ENCODE data around the gene ARMH1.

ARMH1 gene

DNA sequence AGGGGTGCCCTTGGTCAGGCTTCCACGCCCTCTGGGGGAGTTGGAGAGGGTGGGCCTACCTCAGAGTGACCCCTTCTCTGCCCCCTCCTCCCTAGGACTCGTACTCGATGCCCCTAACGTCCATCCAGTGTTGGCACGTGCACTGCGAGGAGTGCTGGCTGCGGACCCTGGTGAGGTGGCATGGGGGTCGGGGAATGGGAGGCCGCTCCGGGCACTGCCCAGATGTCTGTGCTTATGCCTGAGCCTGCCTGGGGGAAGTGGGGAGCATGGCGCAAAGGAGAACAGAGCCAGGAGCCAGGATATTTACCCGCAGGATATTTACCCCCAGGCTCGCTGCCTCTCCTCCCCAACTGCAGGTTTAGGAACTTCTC lies 24.7 kb upstream of the ARMH1 start:
- Histone ChIP-seq H3K36me3 (ENCODE audit: insufficient read depth, low read length) (peaks cover 57% of the 10 kb centered on the region), H3K4me3 (ENCODE audit: low read length) (no peak overlapping the region)

DNA sequence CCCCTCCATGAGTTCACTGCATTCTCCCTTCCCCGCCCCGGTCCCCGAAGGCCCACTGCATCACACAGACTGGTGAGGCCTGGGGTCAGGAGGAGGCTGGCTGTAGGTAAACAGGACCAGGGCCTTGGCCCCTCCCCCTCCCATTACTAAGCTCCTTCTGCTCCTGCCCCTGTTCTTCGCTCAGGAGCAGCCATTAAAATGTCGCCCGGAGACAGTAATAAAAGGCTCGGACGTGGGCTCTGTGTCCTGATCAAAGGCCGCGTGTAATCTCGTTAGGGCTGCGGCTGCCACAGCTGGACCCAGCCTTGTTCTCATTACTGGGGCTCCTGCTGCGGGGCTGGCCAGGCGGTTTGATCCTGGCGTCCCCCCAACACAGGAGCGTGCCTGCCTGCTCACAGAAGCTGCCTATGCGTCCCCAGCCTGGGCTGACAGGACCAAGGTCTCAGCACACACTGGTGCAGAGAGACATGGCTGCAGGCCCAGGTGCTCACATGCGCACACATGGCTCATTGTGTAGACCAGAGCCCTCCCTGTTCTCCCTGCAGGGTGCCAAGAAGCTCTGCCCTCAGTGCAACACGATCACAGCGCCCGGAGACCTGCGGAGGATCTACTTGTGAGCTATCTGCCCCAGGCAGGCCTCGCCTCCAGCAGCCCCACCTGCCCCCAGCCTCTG lies 24.2 kb upstream of the ARMH1 start:
- H3K36me3 ChIP-seq (ENCODE audit: insufficient read depth, low read length), result peaks cover 54% of the 10 kb centered on the region
- no peak overlapping the region for H3K4me3 ChIP-seq (ENCODE audit: low read length)
- no peak overlapping the region for H2AFZ ChIP-seq (ENCODE audit: low read depth, low read length)
- H3K27me3 ChIP-seq (ENCODE audit: insufficient read depth, low read length), result no peaks in the 10 kb centered on the region
- peaks cover 2% of the 10 kb centered on the region for H3K4me1 ChIP-seq (ENCODE audit: insufficient read depth, low read length)
- H3K9me3 ChIP-seq (ENCODE audit: low read length), result no peaks in the 10 kb centered on the region

More for the DNA sequence above, 24.7 kb upstream of the ARMH1 start:
- no peak overlapping the region for H2AFZ ChIP-seq (ENCODE audit: low read depth, low read length)
- peaks cover 2% of the 10 kb centered on the region for H3K4me1 ChIP-seq (ENCODE audit: insufficient read depth, low read length)
- H3K27me3 ChIP-seq (ENCODE audit: insufficient read depth, low read length), result no peaks in the 10 kb centered on the region
- no peaks in the 10 kb centered on the region for H3K9me3 ChIP-seq (ENCODE audit: low read length)

DNA sequence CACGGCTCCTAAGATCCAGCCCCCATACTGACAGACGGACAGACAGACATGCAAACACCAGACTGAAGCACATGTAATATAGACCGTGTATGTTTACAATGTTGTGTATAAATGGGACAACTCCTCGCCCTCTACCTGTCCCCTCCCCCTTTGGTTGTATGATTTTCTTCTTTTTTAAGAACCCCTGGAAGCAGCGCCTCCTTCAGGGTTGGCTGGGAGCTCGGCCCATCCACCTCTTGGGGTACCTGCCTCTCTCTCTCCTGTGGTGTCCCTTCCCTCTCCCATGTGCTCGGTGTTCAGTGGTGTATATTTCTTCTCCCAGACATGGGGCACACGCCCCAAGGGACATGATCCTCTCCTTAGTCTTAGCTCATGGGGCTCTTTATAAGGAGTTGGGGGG lies 23.4 kb upstream of the ARMH1 start:
- no peaks in the 10 kb centered on the region for H3K9me3 ChIP-seq (ENCODE audit: low read length)
- no peaks in the 10 kb centered on the region for H3K27me3 ChIP-seq (ENCODE audit: insufficient read depth, low read length)
- H3K4me1 ChIP-seq (ENCODE audit: insufficient read depth, low read length), result peaks cover 2% of the 10 kb centered on the region
- peaks cover 47% of the 10 kb centered on the region for H3K36me3 ChIP-seq (ENCODE audit: insufficient read depth, low read length)
- no peak overlapping the region for H2AFZ ChIP-seq (ENCODE audit: low read depth, low read length)
- H3K4me3 ChIP-seq (ENCODE audit: low read length), result no peak overlapping the region

DNA sequence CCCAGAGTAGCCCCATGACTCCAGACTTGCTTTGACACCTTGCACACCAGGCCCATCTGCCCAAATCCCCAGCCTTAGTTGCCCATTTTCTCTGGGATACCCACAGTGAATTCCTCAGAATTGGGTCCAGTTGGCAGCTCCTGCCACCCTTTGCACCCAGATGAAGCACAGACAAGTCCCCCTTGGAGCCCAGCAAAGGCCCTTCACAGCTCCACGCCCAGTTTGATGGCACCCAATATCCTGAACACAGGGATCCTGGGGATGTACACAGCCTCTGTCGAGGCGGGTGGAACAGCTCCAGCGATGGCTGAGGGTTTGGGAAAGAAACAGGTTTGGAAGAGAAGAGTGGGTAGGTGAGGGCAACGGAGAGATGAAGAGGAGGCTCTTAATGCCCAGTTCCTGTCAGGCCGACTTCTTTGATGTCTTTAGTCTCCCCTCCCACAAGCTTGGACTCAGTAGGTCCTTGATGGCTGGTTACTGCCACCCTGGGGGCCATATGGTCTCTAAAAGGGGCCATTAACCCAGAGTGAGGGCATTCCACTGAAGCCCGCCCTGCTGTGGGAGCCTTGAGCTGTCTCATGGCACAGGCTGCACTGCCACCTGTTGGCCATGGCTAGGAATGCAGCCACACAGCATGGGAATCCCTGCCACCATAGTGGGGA lies 21.9 kb upstream of the ARMH1 start:
- Histone ChIP-seq H3K9me3 (ENCODE audit: low read length) (no peaks in the 10 kb centered on the region), H3K4me1 (ENCODE audit: insufficient read depth, low read length) (peaks cover 2% of the 10 kb centered on the region), H3K36me3 (ENCODE audit: insufficient read depth, low read length) (peaks cover 37% of the 10 kb centered on the region), H3K4me3 (ENCODE audit: low read length) (no peak overlapping the region), H3K27me3 (ENCODE audit: insufficient read depth, low read length) (no peaks in the 10 kb centered on the region), H2AFZ (ENCODE audit: low read depth, low read length) (no peak overlapping the region)

DNA sequence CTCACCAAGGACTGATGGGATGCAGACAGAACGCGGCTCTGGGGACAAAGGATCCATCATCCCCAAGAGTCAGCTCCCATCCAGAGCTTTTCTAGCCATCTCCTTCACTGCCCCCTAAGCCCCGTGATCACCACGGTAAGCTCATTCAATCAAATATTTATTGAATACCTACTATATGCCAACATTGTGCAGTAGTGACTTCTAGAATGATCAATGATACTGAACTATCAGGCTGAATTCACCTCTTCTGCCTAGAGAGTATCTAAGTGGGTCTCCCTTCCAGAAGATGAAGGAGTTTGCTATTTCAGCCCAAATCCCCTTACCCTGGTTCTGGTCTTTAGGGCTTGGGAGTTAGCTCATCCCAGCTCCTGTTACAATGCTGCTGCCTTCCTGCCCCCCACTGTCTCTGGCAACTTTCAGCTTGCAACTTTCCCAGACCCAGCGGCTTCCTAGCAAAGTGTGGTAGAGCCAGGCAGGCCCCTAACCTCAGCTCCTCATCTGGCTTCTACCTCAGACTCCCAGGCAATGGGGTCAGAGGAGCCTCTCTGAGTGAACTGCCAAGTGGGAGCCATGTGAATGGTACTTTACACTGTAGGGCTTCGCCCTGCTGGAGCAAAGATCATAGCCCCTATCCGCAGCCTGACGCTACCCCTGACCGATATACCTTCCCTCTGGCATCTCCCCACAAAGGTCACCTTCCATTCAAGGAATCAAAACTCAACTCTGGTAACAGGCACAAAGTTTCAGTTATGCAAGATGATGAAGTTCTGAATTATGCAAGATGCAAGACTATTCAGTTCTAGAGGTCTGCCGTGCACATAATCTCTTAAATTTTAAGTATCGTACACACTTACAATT lies 21.2 kb upstream of the ARMH1 start:
- no peaks in the 10 kb centered on the region for H3K27me3 ChIP-seq (ENCODE audit: insufficient read depth, low read length)
- H3K36me3 ChIP-seq (ENCODE audit: insufficient read depth, low read length), result peaks cover 32% of the 10 kb centered on the region
- H3K9me3 ChIP-seq (ENCODE audit: low read length), result no peaks in the 10 kb centered on the region
- H3K4me1 ChIP-seq (ENCODE audit: insufficient read depth, low read length), result peaks cover 2% of the 10 kb centered on the region
- no peak overlapping the region for H2AFZ ChIP-seq (ENCODE audit: low read depth, low read length)
- H3K4me3 ChIP-seq (ENCODE audit: low read length), result no peak overlapping the region

DNA sequence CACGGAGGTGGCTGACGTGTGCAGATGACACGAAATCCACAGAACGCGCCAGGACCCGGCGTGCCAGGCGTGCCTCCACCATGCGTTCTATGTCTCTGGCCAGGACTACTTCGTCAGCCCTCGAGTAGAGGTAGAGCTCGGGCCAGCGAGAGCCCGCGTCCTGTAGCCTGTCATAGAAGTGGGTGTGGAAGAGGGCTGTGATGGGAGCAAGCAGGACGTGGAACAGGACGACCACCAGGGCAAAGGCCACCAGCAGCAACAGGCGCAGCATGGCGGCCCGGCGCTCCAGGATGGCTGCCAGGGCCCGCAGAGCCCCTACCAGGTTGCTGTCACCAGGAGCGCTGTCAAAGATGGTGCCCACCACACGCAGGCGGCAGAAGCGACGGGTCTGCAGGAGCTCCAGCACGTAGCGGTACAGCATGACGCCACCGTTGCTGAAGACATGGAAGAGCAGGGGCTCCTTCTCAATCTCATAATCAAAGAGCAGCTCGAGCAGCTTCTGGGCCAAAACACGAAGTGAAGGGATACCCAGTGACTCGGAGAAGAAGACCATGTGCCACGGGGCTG lies 19.8 kb upstream of the ARMH1 start:
- Histone ChIP-seq H3K4me3 (ENCODE audit: low read length) (no peak overlapping the region), H3K36me3 (ENCODE audit: insufficient read depth, low read length) (peaks cover 21% of the 10 kb centered on the region), H3K4me1 (ENCODE audit: insufficient read depth, low read length) (peaks cover 1% of the 10 kb centered on the region), H3K9me3 (ENCODE audit: low read length) (no peaks in the 10 kb centered on the region), H3K27me3 (ENCODE audit: insufficient read depth, low read length) (no peaks in the 10 kb centered on the region), H2AFZ (ENCODE audit: low read depth, low read length) (no peak overlapping the region)

DNA sequence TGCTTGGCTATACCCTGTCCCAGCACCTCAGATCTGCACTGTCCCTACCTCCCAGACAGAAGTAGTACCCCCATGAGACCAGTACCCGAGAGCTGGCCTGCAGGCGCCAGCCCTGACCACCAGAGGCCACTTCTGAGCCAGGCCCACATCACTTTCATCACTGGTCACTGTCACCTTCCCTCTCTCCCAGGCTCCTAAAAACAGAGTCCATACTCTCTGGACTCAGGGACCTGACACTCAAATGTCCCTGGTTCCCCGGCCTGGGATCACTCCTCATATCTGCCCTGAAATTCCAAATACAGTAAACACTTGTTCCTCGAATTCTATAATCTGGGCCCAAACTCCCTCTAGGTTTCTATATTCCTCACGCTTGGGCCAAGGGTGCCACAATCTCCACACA lies 18.9 kb upstream of the ARMH1 start:
- no peaks in the 10 kb centered on the region for H3K4me1 ChIP-seq (ENCODE audit: insufficient read depth, low read length)
- H3K36me3 ChIP-seq (ENCODE audit: insufficient read depth, low read length), result peaks cover 16% of the 10 kb centered on the region
- no peak overlapping the region for H2AFZ ChIP-seq (ENCODE audit: low read depth, low read length)
- no peak overlapping the region for H3K4me3 ChIP-seq (ENCODE audit: low read length)
- H3K9me3 ChIP-seq (ENCODE audit: low read length), result no peaks in the 10 kb centered on the region
- H3K27me3 ChIP-seq (ENCODE audit: insufficient read depth, low read length), result no peaks in the 10 kb centered on the region

DNA sequence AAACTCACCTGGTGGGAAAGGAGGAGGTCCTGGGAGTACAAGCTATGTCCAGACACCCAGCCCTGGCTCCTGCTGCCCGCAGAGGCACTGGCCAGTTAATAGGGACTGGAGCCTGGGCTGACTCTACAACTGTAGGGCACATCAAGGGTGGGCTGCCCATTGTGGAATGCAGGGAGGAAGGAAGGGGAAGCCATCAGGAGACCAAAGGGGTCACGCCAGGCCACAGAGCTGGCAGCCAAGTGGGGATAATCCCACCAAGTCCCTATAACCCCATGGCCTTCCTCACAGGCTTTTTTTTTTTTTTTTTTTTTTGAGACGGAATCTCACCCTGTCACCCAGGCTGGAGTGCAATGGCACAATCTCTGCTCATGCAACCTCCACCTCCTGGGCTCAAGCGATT lies 14.9 kb upstream of the ARMH1 start:
- Histone ChIP-seq H2AFZ (ENCODE audit: low read depth, low read length) (no peak overlapping the region), H3K4me1 (ENCODE audit: insufficient read depth, low read length) (no peaks in the 10 kb centered on the region), H3K36me3 (ENCODE audit: insufficient read depth, low read length) (peaks cover 5% of the 10 kb centered on the region), H3K4me3 (ENCODE audit: low read length) (no peak overlapping the region), H3K27me3 (ENCODE audit: insufficient read depth, low read length) (no peaks in the 10 kb centered on the region), H3K9me3 (ENCODE audit: low read length) (no peaks in the 10 kb centered on the region)

DNA sequence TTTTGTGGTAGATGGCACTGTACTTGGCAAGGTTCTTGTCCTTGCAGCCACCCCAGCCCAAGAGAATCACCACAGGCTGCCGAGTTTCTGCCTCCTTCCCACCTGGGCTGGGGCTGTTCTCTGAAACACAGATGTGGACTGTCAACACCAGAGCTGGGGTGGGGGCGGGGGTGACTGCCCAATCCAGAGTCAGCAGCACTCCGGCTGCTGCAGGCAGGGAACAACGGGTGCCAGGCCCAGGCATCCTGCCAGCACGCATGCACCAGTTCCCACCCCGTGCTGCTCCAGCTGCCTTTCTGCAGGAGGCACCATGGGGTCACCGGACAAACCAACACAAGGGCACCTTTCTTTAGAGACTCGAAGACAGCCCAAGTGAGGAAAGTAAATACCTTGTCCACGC lies 14.3 kb upstream of the ARMH1 start:
- Histone ChIP-seq H3K36me3 (ENCODE audit: insufficient read depth, low read length) (no peaks in the 10 kb centered on the region), H3K4me3 (ENCODE audit: low read length) (no peak overlapping the region), H3K4me1 (ENCODE audit: insufficient read depth, low read length) (no peaks in the 10 kb centered on the region), H2AFZ (ENCODE audit: low read depth, low read length) (no peak overlapping the region), H3K27me3 (ENCODE audit: insufficient read depth, low read length) (no peaks in the 10 kb centered on the region), H3K9me3 (ENCODE audit: low read length) (no peaks in the 10 kb centered on the region)

DNA sequence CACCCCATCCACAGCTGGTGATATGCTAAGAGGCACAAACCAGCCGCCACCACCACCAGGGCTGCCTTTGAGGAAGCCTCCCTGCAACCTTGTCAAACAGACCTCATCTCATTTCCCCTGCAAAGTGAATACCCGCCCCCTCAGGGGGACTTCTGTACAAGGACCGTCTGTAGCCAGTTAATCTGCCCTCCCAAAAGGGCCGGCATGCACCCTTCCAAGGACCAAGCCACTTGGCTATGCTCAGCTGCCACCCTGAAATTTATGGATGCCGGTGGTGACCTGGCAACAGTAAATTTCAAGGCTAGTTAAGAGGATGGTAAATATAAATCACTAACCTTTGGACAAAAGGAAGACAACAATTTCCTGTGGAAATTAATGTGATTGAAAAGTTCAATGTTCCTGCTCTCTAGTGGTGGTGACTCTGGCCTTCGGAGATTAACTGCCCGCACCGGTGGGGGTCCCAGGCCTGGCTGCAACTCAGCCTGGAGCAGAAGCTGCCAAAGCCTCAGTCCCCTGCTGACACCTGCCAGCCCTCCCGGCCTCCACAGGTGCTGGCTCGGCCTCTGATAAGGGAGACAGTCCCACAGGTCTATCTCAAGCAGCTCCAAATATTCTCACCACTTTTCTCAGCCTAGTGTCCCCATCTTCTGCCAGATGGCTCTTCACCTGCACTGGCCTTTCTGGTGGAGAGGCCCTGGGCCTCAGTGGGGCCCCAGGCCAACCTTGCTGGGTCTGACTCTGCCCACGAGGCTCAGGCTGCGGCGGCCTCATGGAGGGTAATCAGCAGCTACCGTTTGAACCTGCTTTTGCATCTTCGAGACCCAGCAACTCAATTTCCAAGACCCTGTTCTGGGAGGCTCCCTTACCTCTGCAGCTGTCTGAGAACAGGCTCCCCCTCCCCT lies 12.5 kb upstream of the ARMH1 start:
- H3K9me3 ChIP-seq (ENCODE audit: low read length), result no peaks in the 10 kb centered on the region
- H3K27me3 ChIP-seq (ENCODE audit: insufficient read depth, low read length), result no peaks in the 10 kb centered on the region
- no peaks in the 10 kb centered on the region for H3K4me1 ChIP-seq (ENCODE audit: insufficient read depth, low read length)
- H2AFZ ChIP-seq (ENCODE audit: low read depth, low read length), result no peak overlapping the region
- H3K36me3 ChIP-seq (ENCODE audit: insufficient read depth, low read length), result no peaks in the 10 kb centered on the region
- H3K4me3 ChIP-seq (ENCODE audit: low read length), result no peak overlapping the region

DNA sequence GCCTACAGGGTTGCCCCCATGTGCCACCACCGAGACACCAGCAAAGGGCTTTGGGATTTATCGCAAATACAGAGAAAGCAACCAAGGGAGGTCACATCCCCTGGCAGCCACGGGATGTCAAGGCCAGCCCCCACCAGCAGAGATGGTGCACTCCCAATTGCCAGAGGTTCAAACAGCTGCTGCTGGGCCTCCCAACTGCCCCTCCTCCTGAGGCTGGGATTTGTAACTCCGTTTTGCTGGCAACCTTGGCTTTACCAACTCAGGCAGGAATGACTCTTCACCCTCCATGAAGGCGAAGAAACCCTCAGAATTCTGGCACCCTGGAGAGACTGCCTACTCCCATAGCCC lies 11.9 kb upstream of the ARMH1 start:
- H3K4me1 ChIP-seq (ENCODE audit: insufficient read depth, low read length), result no peaks in the 10 kb centered on the region
- H3K36me3 ChIP-seq (ENCODE audit: insufficient read depth, low read length), result no peaks in the 10 kb centered on the region

DNA sequence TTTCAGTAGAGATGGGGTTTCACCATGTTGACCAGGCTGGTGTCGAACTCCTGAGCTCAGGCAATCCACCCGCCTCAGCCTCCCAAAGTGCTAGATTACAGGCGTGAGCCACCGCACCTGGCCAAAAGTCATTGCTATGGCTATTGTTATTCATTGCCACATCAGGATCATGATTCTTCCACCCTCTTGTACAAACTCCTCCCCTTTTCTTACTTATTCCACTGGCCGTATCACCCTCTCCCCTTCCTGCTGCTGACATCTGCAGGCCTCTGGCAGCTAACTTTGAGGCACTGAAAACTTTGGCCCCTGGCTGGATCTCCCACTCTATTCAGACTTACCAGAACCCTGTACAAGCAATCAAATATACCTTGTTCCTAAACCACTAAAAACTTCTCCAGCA lies 11.1 kb upstream of the ARMH1 start:
- Histone ChIP-seq H3K4me1 (ENCODE audit: insufficient read depth, low read length) (no peaks in the 10 kb centered on the region), H3K4me3 (ENCODE audit: low read length) (no peak overlapping the region), H3K27me3 (ENCODE audit: insufficient read depth, low read length) (no peaks in the 10 kb centered on the region), H3K9me3 (ENCODE audit: low read length) (no peaks in the 10 kb centered on the region), H2AFZ (ENCODE audit: low read depth, low read length) (no peak overlapping the region), H3K36me3 (ENCODE audit: insufficient read depth, low read length) (no peaks in the 10 kb centered on the region)

More for the DNA sequence above, 11.9 kb upstream of the ARMH1 start:
- Histone ChIP-seq H3K27me3 (ENCODE audit: insufficient read depth, low read length) (no peaks in the 10 kb centered on the region), H3K4me3 (ENCODE audit: low read length) (no peak overlapping the region), H2AFZ (ENCODE audit: low read depth, low read length) (no peak overlapping the region), H3K9me3 (ENCODE audit: low read length) (no peaks in the 10 kb centered on the region)

All from neuron (in vitro differentiated cells).